Central memory CD8-positive, alpha-beta T cell (primary cell): ENCODE results near the gene BRSK2.

ENCODE experiments used
- ATAC-seq: fragments of 150-1000 bp; cut with Tn5 transposase; replicated peaks from 2 replicates; pipeline ENCODE4 v1.10.0; 2022; ENCODE audit warnings: mild to moderate bottlenecking, moderate FRiP score, moderate number of reproducible peaks; ENCODE audit not compliant: poor library complexity, severe bottlenecking; ENCODE audit errors: extremely low read depth
- DNase-seq, 2 donors: peaks; one replicate each; pipeline ENCODE4 v3.0.0; 2021; ENCODE audit warnings: low spot score in 2 of 2
- H3K27ac Mint-ChIP-seq: one replicate; pipeline ENCODE4 v1.8.0; 2022; ENCODE audit warnings: low read depth, mild to moderate bottlenecking, moderate library complexity, mixed read lengths
- H3K27me3 Mint-ChIP-seq: one replicate; pipeline ENCODE4 v1.8.0; 2022; ENCODE audit warnings: mixed read lengths
- H3K36me3 Mint-ChIP-seq: one replicate; pipeline ENCODE4 v1.8.0; 2022; ENCODE audit warnings: mild to moderate bottlenecking, moderate library complexity, mixed read lengths; ENCODE audit not compliant: insufficient read depth
- H3K4me1 Mint-ChIP-seq: one replicate; pipeline ENCODE4 v1.8.0; 2022; ENCODE audit warnings: mixed read lengths
- H3K4me3 Mint-ChIP-seq: one replicate; pipeline ENCODE4 v1.8.0; 2022; ENCODE audit warnings: mild to moderate bottlenecking, moderate library complexity, mixed read lengths
- H3K9me3 Mint-ChIP-seq: one replicate; pipeline ENCODE4 v1.8.0; 2022; ENCODE audit warnings: mixed read lengths

The BRSK2 gene

DNA sequence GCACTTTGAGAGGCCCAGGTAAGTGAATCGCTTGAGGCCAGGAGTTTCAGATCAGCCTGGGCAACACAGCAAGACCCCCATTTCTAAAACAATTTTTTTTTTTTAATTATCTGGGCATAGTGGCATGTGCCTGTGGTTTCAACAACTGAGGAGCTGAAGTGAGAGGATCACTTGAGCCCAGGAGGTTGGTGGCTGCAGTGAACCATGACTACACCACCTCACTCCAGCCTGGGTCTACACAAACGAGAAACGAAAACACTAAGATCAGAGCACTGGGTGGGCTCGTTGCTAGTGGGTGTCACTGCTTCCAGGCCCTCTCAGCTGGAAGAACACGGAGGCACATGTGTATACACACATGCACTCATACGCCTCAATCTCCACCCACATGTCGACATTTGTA is 100.9 kb downstream of the BRSK2 start:
- Mint-ChIP-seq H3K27ac (no peak overlapping the region), H3K4me3 (no peak overlapping the region), H3K4me1 (peaks cover 52% of the 10 kb centered on the region), H3K9me3 (no peaks in the 10 kb centered on the region), H3K27me3 (no peaks in the 10 kb centered on the region), H3K36me3 (peaks cover 5% of the 10 kb centered on the region)
- DNase-seq (no peak), ATAC-seq (no peak)

DNA sequence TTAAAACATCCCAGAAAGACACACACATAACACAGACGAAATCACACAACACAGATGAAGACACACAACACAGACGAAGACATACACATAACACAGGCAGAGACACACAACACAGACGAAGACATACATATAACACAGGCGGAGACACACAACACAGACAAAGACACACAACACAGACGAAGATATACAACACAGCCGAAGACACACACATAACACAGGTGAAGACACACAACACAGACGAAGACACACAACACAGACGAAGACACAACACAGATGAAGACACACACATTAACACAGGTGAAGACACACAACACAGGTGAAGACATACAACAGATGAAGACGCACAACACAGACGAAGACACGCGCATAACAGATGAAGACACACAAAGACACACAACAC is 101.6 kb downstream of the BRSK2 start:
- Mint-ChIP-seq H3K4me1 (peaks cover 57% of the 10 kb centered on the region), H3K27ac (no peak overlapping the region), H3K9me3 (no peaks in the 10 kb centered on the region), H3K4me3 (no peak overlapping the region), H3K36me3 (peaks cover 5% of the 10 kb centered on the region), H3K27me3 (no peaks in the 10 kb centered on the region)
- ATAC-seq: no peak
- DNase-seq: no peak

DNA sequence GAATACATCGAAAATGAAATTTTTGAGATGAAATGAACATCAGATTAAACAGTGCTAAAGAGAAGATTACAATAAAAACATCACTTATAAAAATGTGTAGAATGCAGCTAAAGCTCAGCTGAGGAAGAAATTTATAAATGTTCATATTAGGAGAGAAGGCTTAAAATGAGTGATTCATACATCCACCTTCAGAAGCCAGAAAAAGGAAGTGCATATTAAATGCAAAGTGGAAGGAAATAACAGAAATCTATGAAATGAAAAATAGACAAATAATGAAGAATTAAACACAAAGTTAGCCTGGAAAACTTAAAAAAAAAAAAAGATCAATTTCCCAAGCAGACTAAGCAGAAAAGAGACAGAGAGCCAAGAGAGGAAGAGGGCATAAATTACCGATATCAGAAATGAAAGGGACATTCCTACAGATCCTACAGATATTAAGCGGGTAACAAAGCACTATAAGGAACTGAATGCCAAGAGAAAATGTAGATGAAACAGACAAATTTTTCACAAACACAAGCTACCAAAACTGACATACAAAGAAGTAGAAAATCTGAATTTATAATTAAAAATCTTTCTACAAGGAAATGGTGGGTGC is 104.0 kb downstream of the BRSK2 start:
- no peaks in the 10 kb centered on the region for H3K9me3 Mint-ChIP-seq
- DNase-seq (no peak), ATAC-seq (no peak)
- peaks cover 4% of the 10 kb centered on the region for H3K36me3 Mint-ChIP-seq
- H3K27me3 Mint-ChIP-seq: no peaks in the 10 kb centered on the region
- peak overlapping the region; percentile 67 for H3K27ac Mint-ChIP-seq
- peaks cover 65% of the 10 kb centered on the region for H3K4me1 Mint-ChIP-seq
- no peak overlapping the region for H3K4me3 Mint-ChIP-seq

DNA sequence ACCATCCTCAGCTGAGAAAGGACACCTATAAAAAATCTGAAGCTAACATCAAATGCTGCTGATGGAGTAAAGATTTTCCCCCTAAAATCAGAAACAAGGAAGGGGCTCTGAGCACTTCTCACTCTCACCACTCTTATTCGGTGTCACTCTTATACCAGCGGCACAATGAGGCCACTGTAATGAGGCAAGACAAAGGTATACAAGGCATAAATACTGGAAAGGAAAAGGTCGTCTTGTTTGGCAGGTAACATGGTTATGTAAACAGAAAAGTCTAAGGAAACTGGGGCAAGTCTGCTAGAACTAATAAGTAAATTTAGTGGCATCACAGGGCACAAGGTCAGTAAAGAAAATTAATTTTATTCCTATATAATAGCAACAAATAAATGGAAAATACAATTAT is 104.9 kb downstream of the BRSK2 start:
- peaks cover 2% of the 10 kb centered on the region for H3K36me3 Mint-ChIP-seq
- H3K27ac Mint-ChIP-seq: no peak overlapping the region
- DNase-seq (no peak), ATAC-seq (no peak)
- no peak overlapping the region for H3K4me3 Mint-ChIP-seq
- no peaks in the 10 kb centered on the region for H3K27me3 Mint-ChIP-seq
- peaks cover 64% of the 10 kb centered on the region for H3K4me1 Mint-ChIP-seq
- no peaks in the 10 kb centered on the region for H3K9me3 Mint-ChIP-seq

GRCh38 chr11:1496091-1496760 is 106.5 kb downstream of the BRSK2 start:
- Mint-ChIP-seq H3K4me1 (peaks cover 75% of the 10 kb centered on the region), H3K27me3 (no peaks in the 10 kb centered on the region), H3K9me3 (no peaks in the 10 kb centered on the region), H3K27ac (no peak overlapping the region), H3K4me3 (no peak overlapping the region), H3K36me3 (peaks cover 4% of the 10 kb centered on the region)
- DNase-seq (no peak), ATAC-seq (no peak)

GRCh38 chr11:1496761-1497095 is 107.0 kb downstream of the BRSK2 start:
- no peak for ATAC-seq
- H3K4me1 Mint-ChIP-seq: peaks cover 75% of the 10 kb centered on the region
- DNase-seq: no peak
- H3K27me3 Mint-ChIP-seq: no peaks in the 10 kb centered on the region
- H3K27ac Mint-ChIP-seq: no peak overlapping the region
- H3K4me3 Mint-ChIP-seq: no peak overlapping the region
- no peaks in the 10 kb centered on the region for H3K9me3 Mint-ChIP-seq
- peaks cover 4% of the 10 kb centered on the region for H3K36me3 Mint-ChIP-seq

GRCh38 chr11:1497600-1497999 is 107.9 kb downstream of the BRSK2 start:
- DNase-seq (no peak), ATAC-seq (no peak)
- Mint-ChIP-seq H3K9me3 (no peaks in the 10 kb centered on the region), H3K4me3 (no peak overlapping the region), H3K36me3 (peaks cover 4% of the 10 kb centered on the region), H3K27ac (no peak overlapping the region), H3K4me1 (peaks cover 72% of the 10 kb centered on the region), H3K27me3 (no peaks in the 10 kb centered on the region)

DNA sequence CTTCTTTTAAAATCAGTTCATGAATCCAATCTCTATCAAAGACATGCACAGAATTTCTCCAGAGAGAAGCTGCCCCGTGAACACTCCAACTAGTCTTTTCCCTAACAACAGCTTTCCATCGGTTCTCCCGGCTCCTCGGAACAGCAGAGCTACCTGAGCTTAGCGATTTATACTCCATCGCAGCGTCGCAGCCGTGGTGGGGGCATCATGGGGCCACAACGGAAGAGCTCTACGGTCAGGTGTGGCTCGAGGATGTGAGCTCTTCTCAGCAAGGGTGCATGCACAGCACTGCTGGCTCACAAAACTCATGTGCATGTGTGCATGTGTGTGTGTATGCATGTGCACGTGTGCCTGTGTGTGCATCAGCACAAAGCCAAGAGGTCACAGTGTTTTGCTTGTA is 108.5 kb downstream of the BRSK2 start:
- peaks cover 72% of the 10 kb centered on the region for H3K4me1 Mint-ChIP-seq
- DNase-seq (no peak), ATAC-seq (no peak)
- no peaks in the 10 kb centered on the region for H3K27me3 Mint-ChIP-seq
- H3K36me3 Mint-ChIP-seq: peaks cover 4% of the 10 kb centered on the region
- no peaks in the 10 kb centered on the region for H3K9me3 Mint-ChIP-seq
- no peak overlapping the region for H3K4me3 Mint-ChIP-seq
- H3K27ac Mint-ChIP-seq: no peak overlapping the region

- Mint-ChIP-seq H3K27me3 (no peaks in the 10 kb centered on the region), H3K36me3 (peaks cover 5% of the 10 kb centered on the region), H3K9me3 (no peaks in the 10 kb centered on the region), H3K4me3 (no peak overlapping the region), H3K4me1 (peaks cover 71% of the 10 kb centered on the region), H3K27ac (no peak overlapping the region)
- ATAC-seq (no peak), DNase-seq (no peak)
Measured at GRCh38 chr11:1499261-1499890, 109.6 kb downstream of the BRSK2 start.

DNA sequence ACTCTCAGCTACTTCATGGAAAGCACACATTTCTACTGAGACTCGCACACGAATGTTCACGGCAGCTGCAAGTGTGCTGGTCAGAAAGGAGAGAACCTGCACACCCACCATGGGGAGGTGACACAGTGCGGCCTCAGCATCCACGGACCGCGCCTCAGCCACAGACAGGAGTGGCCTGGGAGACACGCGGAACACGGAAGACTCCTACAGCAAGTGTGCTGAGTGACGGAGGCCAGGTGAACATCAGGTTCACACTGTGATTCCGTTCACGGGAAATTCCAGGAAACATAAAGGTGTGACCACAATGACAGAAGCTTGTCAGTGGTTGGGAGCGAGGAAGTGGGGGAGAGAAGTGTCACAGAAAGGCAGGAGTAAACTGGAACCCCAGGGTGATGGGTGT is 110.2 kb downstream of the BRSK2 start:
- no peak overlapping the region for H3K4me3 Mint-ChIP-seq
- DNase-seq (no peak), ATAC-seq (no peak)
- peaks cover 67% of the 10 kb centered on the region for H3K4me1 Mint-ChIP-seq
- H3K9me3 Mint-ChIP-seq: no peaks in the 10 kb centered on the region
- no peaks in the 10 kb centered on the region for H3K27me3 Mint-ChIP-seq
- H3K27ac Mint-ChIP-seq: no peak overlapping the region
- peaks cover 5% of the 10 kb centered on the region for H3K36me3 Mint-ChIP-seq

GRCh38 chr11:1500466-1501420 is 111.0 kb downstream of the BRSK2 start:
- Mint-ChIP-seq H3K9me3 (no peaks in the 10 kb centered on the region), H3K4me1 (peaks cover 65% of the 10 kb centered on the region), H3K36me3 (peaks cover 5% of the 10 kb centered on the region), H3K4me3 (no peak overlapping the region), H3K27me3 (no peaks in the 10 kb centered on the region), H3K27ac (peak overlapping the region; percentile 70)
- DNase-seq: no peak
- no peak for ATAC-seq

- peaks cover 63% of the 10 kb centered on the region for H3K4me1 Mint-ChIP-seq
- H3K27me3 Mint-ChIP-seq: no peaks in the 10 kb centered on the region
- H3K36me3 Mint-ChIP-seq: peaks cover 5% of the 10 kb centered on the region
- DNase-seq (no peak), ATAC-seq (no peak)
- H3K4me3 Mint-ChIP-seq: no peak overlapping the region
- H3K9me3 Mint-ChIP-seq: no peaks in the 10 kb centered on the region
- peak overlapping the region; percentile 70 for H3K27ac Mint-ChIP-seq
Measured at GRCh38 chr11:1501421-1502167, 111.9 kb downstream of the BRSK2 start.
